Measurements from ENCODE around the gene CELSR1.
"Not testable (repeated sequence)": the region's sequence is repeated elsewhere in the genome, so short reads cannot be mapped to it uniquely, and the experiment has no call there.

DNA sequence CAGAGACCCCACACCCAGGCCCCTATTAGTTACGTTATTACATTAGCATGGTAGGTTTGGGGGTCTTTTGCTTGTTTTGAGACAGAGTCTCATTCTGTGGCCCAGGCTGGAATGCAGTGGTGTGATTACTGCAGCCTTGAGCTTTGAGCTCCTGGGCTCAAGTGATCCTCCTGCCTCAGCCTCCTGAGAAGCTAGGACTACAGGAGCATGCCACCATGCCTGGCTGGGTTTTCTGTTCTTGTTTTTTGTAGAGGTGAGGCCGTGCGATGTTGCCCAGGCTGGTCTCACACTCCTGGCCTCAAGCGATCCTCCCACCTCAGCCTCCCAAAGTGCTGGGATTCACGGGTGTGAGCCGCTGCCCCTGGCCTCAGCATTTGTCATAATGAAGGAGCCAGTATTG, 66.1 kb downstream of the CELSR1 start:
- TF ChIP-seq, protein P1, sequence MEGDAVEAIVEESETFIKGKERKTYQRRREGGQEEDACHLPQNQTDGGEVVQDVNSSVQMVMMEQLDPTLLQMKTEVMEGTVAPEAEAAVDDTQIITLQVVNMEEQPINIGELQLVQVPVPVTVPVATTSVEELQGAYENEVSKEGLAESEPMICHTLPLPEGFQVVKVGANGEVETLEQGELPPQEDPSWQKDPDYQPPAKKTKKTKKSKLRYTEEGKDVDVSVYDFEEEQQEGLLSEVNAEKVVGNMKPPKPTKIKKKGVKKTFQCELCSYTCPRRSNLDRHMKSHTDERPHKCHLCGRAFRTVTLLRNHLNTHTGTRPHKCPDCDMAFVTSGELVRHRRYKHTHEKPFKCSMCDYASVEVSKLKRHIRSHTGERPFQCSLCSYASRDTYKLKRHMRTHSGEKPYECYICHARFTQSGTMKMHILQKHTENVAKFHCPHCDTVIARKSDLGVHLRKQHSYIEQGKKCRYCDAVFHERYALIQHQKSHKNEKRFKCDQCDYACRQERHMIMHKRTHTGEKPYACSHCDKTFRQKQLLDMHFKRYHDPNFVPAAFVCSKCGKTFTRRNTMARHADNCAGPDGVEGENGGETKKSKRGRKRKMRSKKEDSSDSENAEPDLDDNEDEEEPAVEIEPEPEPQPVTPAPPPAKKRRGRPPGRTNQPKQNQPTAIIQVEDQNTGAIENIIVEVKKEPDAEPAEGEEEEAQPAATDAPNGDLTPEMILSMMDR (IDR thresholded peaks at IDR 0.05): not testable (repeated sequence)
- not testable (repeated sequence) for TF ChIP-seq EP300 (IDR thresholded peaks at IDR 0.05)

All from ovary (tissue), 3 donors.